HCT116 (cell line): ENCODE data around the gene ASPN. TPM values are rescaled to one million over a fixed set of nuclear protein-coding genes. Genes with fewer than 3 reads are reported as not detected.
A peak's percentile ranks its signal among the peaks of the same experiment; 100 is the strongest.

Experiments
- ATAC-seq: fragments of 200-7000 bp; cut with Tn5 transposase; 2 replicates; pipeline ENCODE4 v1.9.1; 2020; ENCODE audit warnings: mild to moderate bottlenecking, moderate library complexity
- BruUV-seq: library from RNA; stranded (reverse); fragments of 400-500 nt; replicated peaks from 2 replicates; lab custom pipeline; 2021; lab: Mats Ljungman, UMichigan
- CTCF ChIA-PET: fragments of 300-600 bp; sonication (Branson Sonifier 250); formaldehyde crosslinking; loops from one replicate; lab custom pipeline; 2021; ENCODE audit warnings: antibody characterized with exemption; lab: Charles Lee
- POLR2A ChIA-PET: fragments of 300-600, 350-600 bp; sonication (Branson Sonifier 250); formaldehyde crosslinking; loops from one replicate; lab custom pipeline; 2021; ENCODE audit warnings: antibody characterized with exemption; lab: Charles Lee
- RAD21 ChIA-PET, 2 experiments: fragments of 300-600 bp; sonication (Branson Sonifier 250); formaldehyde crosslinking; loops; one replicate each; lab custom pipeline; 2023; ENCODE audit warnings: low total read pairs in 2 of 2; ENCODE audit not compliant: uncharacterized antibody in 2 of 2, unreplicated experiment in 2 of 2, low non-redundant PET in 1 of 2; lab: Charles Lee
- DNase-seq: peaks from one replicate; pipeline ENCODE4 v3.0.0-alpha.2; 2010; ENCODE audit warnings: low read depth, low spot score
- H2AFZ ChIP-seq: fragments of 200-600 bp; shearing (Covaris generic), sonication (generic); 2 replicates; pipeline ENCODE4 v1.6.1; 2017; ENCODE audit warnings: low read depth, mixed run types, mixed read lengths, antibody characterized with exemption, low read length; ENCODE audit not compliant: poor library complexity, severe bottlenecking
- H3K27ac ChIP-seq: 2 replicates; pipeline ENCODE4 v1.5.1; 2012; ENCODE audit warnings: low read depth, low read length
- H3K27me3 ChIP-seq: fragments of 200-600 bp; sonication (generic); 2 replicates; pipeline ENCODE4 v1.6.1; 2016; ENCODE audit warnings: mixed run types, low read length, mixed read lengths; ENCODE audit not compliant: insufficient read depth
- H3K36me3 ChIP-seq, 2 experiments: fragments of 200-500 bp in 1 of 2; fragments of 200-600 bp in 1 of 2; sonication (Bioruptor generic) in 1 of 2; sonication (generic) in 1 of 2; 2 replicates each; pipeline versions ENCODE4 v1.5.1 to v1.6.1; 2014 to 2016; ENCODE audit warnings: low read length in 2 of 2, inconsistent platforms in 1 of 2, mixed read lengths in 1 of 2, mixed run types in 1 of 2; ENCODE audit not compliant: insufficient read depth in 2 of 2, control insufficient read depth in 1 of 2
- H3K4me1 ChIP-seq, 2 experiments: fragments of 200-600 bp in 1 of 2; sonication (generic) in 1 of 2; 2 replicates each; pipeline versions ENCODE4 v1.5.1 to v1.6.1; 2012 to 2017; ENCODE audit warnings: low read length in 2 of 2, inconsistent platforms in 1 of 2, mild to moderate bottlenecking in 1 of 2, mixed read lengths in 1 of 2, mixed run types in 1 of 2, moderate library complexity in 1 of 2; ENCODE audit not compliant: insufficient read depth in 2 of 2, control insufficient read depth in 1 of 2
- H3K4me2 ChIP-seq: fragments of 200-600 bp; sonication (generic); 2 replicates; pipeline ENCODE4 v1.6.1; 2017; ENCODE audit warnings: mixed run types, low read length, mixed read lengths
- H3K4me3 ChIP-seq, 2 experiments: fragments of 200-600 bp in 1 of 2; sonication (generic) in 1 of 2; replicated peaks in 1 of 2; 2 replicates each; pipeline ENCODE4 v1.5.1; 2011 to 2016; ENCODE audit warnings: low read length in 2 of 2, control low read depth in 1 of 2, low read depth in 1 of 2, mild to moderate bottlenecking in 1 of 2, mixed read lengths in 1 of 2, mixed run types in 1 of 2
- H3K79me2 ChIP-seq: fragments of 200-600 bp; sonication (generic); 2 replicates; pipeline ENCODE4 v1.6.1; 2017; ENCODE audit warnings: mild to moderate bottlenecking, mixed run types, low read length, moderate library complexity, mixed read lengths; ENCODE audit not compliant: insufficient read depth
- H3K9ac ChIP-seq: fragments of 200-600 bp; sonication (generic); 2 replicates; pipeline ENCODE4 v1.6.1; 2016; ENCODE audit warnings: low read length, mixed read lengths
- H3K9me2 ChIP-seq: fragments of 200-600 bp; sonication (generic), shearing (Covaris generic); 2 replicates; pipeline ENCODE4 v1.6.1; 2017; ENCODE audit warnings: mixed run types, mild to moderate bottlenecking, moderate library complexity; ENCODE audit not compliant: insufficient read depth
- H3K9me3 ChIP-seq, 2 experiments: fragments of 200-500 bp in 1 of 2; fragments of 200-600 bp in 1 of 2; sonication (Bioruptor generic) in 1 of 2; sonication (generic) in 1 of 2; 2 replicates each; pipeline ENCODE4 v1.6.1; 2014 to 2017; ENCODE audit warnings: low read length in 2 of 2, mixed read lengths in 2 of 2, inconsistent platforms in 1 of 2, low read depth in 1 of 2, mild to moderate bottlenecking in 1 of 2, mixed run types in 1 of 2, moderate library complexity in 1 of 2; ENCODE audit not compliant: control insufficient read depth in 1 of 2, insufficient read depth in 1 of 2
- H4K20me1 ChIP-seq: fragments of 200-600 bp; sonication (generic), shearing (Covaris generic); 2 replicates; pipeline ENCODE4 v1.6.1; 2017; ENCODE audit warnings: mixed run types, mild to moderate bottlenecking, moderate library complexity; ENCODE audit not compliant: insufficient read depth
- ATF3 ChIP-seq: IDR thresholded peaks from 2 replicates; pipeline ENCODE4 v1.6.1; 2012
- EZH2 ChIP-seq: fragments of 200-600 bp; sonication (generic); IDR thresholded peaks from 2 replicates; pipeline ENCODE4 v1.6.1; 2017; ENCODE audit warnings: antibody characterized with exemption, mixed run types
- POLR2AphosphoS5 ChIP-seq: IDR thresholded peaks from 2 replicates; pipeline ENCODE4 v1.6.1; 2011; ENCODE audit warnings: mild to moderate bottlenecking, low read depth, low read length, moderate library complexity
- RAD21 ChIP-seq: IDR thresholded peaks from 2 replicates; pipeline ENCODE4 v1.6.1; 2012; ENCODE audit warnings: low read depth, mild to moderate bottlenecking
- SRF ChIP-seq: IDR thresholded peaks from 2 replicates; pipeline ENCODE4 v1.6.1; 2012; ENCODE audit warnings: low read depth
- ZBTB33 ChIP-seq: IDR thresholded peaks from 2 replicates; pipeline ENCODE4 v1.6.1; 2011; ENCODE audit warnings: mild to moderate bottlenecking, low read length, moderate library complexity; ENCODE audit not compliant: insufficient replicate concordance; ENCODE audit errors: extremely low read depth
- intact Hi-C: fragments of 100-400 bp; cut with micrococcal nuclease; formaldehyde crosslinking; loops from 2 replicates; pipeline ENCODE4 v1.10.0; 2022
- total RNA-seq: library from RNA; stranded (reverse); gene quantifications from one replicate; pipeline ENCODE4 v1.2.1, GENCODE V29; 2021; ENCODE audit not compliant: unreplicated experiment
- TF ChIP-seq, protein P1 (sequence below), 3 experiments: fragments of 200-600 bp in 1 of 3; sonication (generic) in 1 of 3; IDR thresholded peaks in 2 of 3; conservative IDR thresholded peaks in 1 of 3; 2 replicates each; pipeline ENCODE4 v1.5.1; 2012 to 2017; ENCODE audit warnings: low read depth in 2 of 3, low read length in 2 of 3, antibody characterized with exemption in 1 of 3, borderline replicate concordance in 1 of 3, control low read depth in 1 of 3, mild to moderate bottlenecking in 1 of 3, mixed read lengths in 1 of 3, mixed run types in 1 of 3, moderate library complexity in 1 of 3; ENCODE audit not compliant: insufficient read depth in 1 of 3
- TF ChIP-seq, protein P2 (sequence below): IDR thresholded peaks from 2 replicates; pipeline ENCODE4 v1.6.1; 2012; ENCODE audit warnings: low read depth

Gene ASPN
- total RNA-seq, 1 experiment from 2014 or later, result not detected

DNA sequence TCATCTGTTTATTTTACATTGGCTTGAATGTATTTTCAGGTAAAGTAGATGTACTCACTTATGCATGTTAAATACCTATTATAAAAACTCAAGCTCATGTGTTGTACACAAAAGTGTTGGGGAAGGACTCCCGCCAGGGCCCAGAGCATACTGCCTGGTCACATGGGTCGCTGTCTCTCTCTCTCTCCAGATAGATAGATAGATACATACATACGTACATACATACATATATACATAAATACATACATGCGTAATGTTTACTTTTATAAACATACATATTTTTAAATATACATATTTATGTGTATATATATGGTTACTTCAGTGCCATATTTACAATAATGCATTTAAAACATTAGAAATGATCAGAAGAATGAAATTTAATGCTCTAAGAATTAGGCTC is 24.7 kb downstream of the ASPN start (continued):
- TF ChIP-seq ZBTB33, result no peak
- TF ChIP-seq, all 23 proteins: peak for 0

GRCh38 chr9:92455217-92455616 is 27.1 kb downstream of the ASPN start:
- peak; percentile 64 for TF ChIP-seq RAD21
- TF ChIP-seq ZBTB33, result no peak
- TF ChIP-seq, protein P1, sequence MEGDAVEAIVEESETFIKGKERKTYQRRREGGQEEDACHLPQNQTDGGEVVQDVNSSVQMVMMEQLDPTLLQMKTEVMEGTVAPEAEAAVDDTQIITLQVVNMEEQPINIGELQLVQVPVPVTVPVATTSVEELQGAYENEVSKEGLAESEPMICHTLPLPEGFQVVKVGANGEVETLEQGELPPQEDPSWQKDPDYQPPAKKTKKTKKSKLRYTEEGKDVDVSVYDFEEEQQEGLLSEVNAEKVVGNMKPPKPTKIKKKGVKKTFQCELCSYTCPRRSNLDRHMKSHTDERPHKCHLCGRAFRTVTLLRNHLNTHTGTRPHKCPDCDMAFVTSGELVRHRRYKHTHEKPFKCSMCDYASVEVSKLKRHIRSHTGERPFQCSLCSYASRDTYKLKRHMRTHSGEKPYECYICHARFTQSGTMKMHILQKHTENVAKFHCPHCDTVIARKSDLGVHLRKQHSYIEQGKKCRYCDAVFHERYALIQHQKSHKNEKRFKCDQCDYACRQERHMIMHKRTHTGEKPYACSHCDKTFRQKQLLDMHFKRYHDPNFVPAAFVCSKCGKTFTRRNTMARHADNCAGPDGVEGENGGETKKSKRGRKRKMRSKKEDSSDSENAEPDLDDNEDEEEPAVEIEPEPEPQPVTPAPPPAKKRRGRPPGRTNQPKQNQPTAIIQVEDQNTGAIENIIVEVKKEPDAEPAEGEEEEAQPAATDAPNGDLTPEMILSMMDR (IDR thresholded peaks at IDR 0.05 in 2 of 3, conservative IDR thresholded peaks at IDR 0.05 in 1 of 3; ENCODE audit: borderline replicate concordance in 1 of 3, insufficient read depth in 1 of 3, low read depth in 2 of 3, low read length in 2 of 3), result peak; percentile 50 to 73 (median 73); a peak in 5 of 6 replicates
- no peak for TF ChIP-seq EZH2
- no peak for TF ChIP-seq POLR2AphosphoS5
- no peak for TF ChIP-seq ATF3
- TF ChIP-seq, protein P2, sequence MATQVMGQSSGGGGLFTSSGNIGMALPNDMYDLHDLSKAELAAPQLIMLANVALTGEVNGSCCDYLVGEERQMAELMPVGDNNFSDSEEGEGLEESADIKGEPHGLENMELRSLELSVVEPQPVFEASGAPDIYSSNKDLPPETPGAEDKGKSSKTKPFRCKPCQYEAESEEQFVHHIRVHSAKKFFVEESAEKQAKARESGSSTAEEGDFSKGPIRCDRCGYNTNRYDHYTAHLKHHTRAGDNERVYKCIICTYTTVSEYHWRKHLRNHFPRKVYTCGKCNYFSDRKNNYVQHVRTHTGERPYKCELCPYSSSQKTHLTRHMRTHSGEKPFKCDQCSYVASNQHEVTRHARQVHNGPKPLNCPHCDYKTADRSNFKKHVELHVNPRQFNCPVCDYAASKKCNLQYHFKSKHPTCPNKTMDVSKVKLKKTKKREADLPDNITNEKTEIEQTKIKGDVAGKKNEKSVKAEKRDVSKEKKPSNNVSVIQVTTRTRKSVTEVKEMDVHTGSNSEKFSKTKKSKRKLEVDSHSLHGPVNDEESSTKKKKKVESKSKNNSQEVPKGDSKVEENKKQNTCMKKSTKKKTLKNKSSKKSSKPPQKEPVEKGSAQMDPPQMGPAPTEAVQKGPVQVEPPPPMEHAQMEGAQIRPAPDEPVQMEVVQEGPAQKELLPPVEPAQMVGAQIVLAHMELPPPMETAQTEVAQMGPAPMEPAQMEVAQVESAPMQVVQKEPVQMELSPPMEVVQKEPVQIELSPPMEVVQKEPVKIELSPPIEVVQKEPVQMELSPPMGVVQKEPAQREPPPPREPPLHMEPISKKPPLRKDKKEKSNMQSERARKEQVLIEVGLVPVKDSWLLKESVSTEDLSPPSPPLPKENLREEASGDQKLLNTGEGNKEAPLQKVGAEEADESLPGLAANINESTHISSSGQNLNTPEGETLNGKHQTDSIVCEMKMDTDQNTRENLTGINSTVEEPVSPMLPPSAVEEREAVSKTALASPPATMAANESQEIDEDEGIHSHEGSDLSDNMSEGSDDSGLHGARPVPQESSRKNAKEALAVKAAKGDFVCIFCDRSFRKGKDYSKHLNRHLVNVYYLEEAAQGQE, result no peak
- TF ChIP-seq SRF, result no peak
- TF ChIP-seq, all 23 proteins: peak for 2
- DNase-seq (peak; percentile 18), ATAC-seq (peak; percentile 91)
- Histone ChIP-seq H3K27ac (no peak overlapping the region), H3K36me3 (no peaks in the 10 kb centered on the region), H3K27me3 (no peaks in the 10 kb centered on the region), H4K20me1 (no peaks in the 10 kb centered on the region), H3K4me2 (no peak overlapping the region), H3K9me2 (no peaks in the 10 kb centered on the region), H3K79me2 (no peaks in the 10 kb centered on the region), H3K4me3 (no peak overlapping the region), H3K4me1 (no peaks in the 10 kb centered on the region), H2AFZ (no peak overlapping the region), H3K9ac (no peak overlapping the region), H3K9me3 (no peaks in the 10 kb centered on the region)
- ChIA-PET RAD21 (no interaction called here), POLR2A (no interaction called here), CTCF (interaction anchor here (0.6 to 2.3 kb wide), 6 partner anchors 9 to 317 kb away, joined by 3 to 11 read pairs (median 4); no protein-coding TSS in a partner anchor)
- intact Hi-C loops, result loop anchor here (2.0 kb wide), 1 partner anchor 316 kb away; no protein-coding TSS in a partner anchor
- BruUV-seq, result no TSS peak
